ENCODE measurements around the gene RBP2.

The RBP2 gene

GRCh38 chr3:139522421-139522820 is 46.1 kb upstream of the RBP2 start:
- no peak overlapping the region for H2BK120ac ChIP-seq (ENCODE audit: insufficient read depth, low read length, poor library complexity)
- no peak overlapping the region for H3K27ac ChIP-seq (ENCODE audit: low read depth, low read length)
- H2BK5ac ChIP-seq (ENCODE audit: low read depth, low read length, poor library complexity) = no peak overlapping the region
- no peak overlapping the region for H3K18ac ChIP-seq (ENCODE audit: low read length)
- no peak overlapping the region for H2AFZ ChIP-seq (ENCODE audit: insufficient read depth, low read length, poor library complexity)
- no peak overlapping the region for H4K12ac ChIP-seq (ENCODE audit: low read depth, low read length)
- no peaks in the 10 kb centered on the region for H3K36me3 ChIP-seq (ENCODE audit: control insufficient read depth in 1 of 2, insufficient read depth in 2 of 2, low read length in 2 of 2)
- WGBS (ENCODE audit: extremely low coverage, insufficient coverage, insufficient read length) = no CpG with 5 or more reads among the region's 2 CpGs
- no peak overlapping the region for H4K91ac ChIP-seq (ENCODE audit: low read depth, low read length)
- no peak overlapping the region for H3K4me2 ChIP-seq (ENCODE audit: low read length)
- no peak overlapping the region for H2BK12ac ChIP-seq (ENCODE audit: low read length)
- no peak overlapping the region for H3K9ac ChIP-seq (ENCODE audit: low read length)
- no peak overlapping the region for H4K8ac ChIP-seq (ENCODE audit: low read depth, low read length)
- no peak overlapping the region for H3K4ac ChIP-seq (ENCODE audit: low read depth, low read length)
- no peak for DNase-seq
- H3K23ac ChIP-seq (ENCODE audit: low read length) = no peak overlapping the region
- H3K4me1 ChIP-seq (ENCODE audit: control insufficient read depth in 1 of 2, insufficient read depth in 2 of 2, low read length in 2 of 2) = no peaks in the 10 kb centered on the region
- H2AK5ac ChIP-seq (ENCODE audit: low read length) = no peak overlapping the region
- H3K4me3 ChIP-seq (ENCODE audit: low read depth, low read length) = no peak overlapping the region
- H3K9me3 ChIP-seq (ENCODE audit: insufficient read depth, low read depth, low read length) = no peaks in the 10 kb centered on the region
- no peak overlapping the region for H3K14ac ChIP-seq (ENCODE audit: low read length)
- no peaks in the 10 kb centered on the region for H3K79me2 ChIP-seq (ENCODE audit: control insufficient read depth, insufficient read depth, low read length, poor library complexity)
- H3K27me3 ChIP-seq (ENCODE audit: insufficient read depth, low read length) = no peaks in the 10 kb centered on the region
- H3K79me1 ChIP-seq (ENCODE audit: low read length) = no peaks in the 10 kb centered on the region

DNA sequence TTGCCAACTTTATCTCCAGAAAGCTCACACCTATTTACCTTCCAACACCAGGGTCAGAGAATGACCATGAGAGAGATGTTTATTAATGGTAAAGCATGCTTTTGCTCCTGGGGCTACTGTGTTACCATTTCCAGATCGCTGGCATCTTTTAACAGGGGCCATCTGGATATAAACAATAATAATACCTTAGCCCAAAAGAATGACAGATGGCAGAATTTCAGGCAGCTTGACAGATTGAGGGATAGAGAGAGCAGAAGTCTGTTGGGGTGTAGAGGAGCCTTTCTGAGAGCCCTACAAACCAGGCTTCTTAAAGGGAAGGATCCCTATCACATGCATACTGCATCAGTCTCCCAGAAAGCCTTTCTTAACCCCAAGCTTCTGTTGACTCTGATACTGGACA is 45.5 kb upstream of the RBP2 start:
- no peaks in the 10 kb centered on the region for H3K27me3 ChIP-seq (ENCODE audit: insufficient read depth, low read length)
- no peak overlapping the region for H4K8ac ChIP-seq (ENCODE audit: low read depth, low read length)
- no peak overlapping the region for H2BK12ac ChIP-seq (ENCODE audit: low read length)
- no peak for DNase-seq
- H3K4ac ChIP-seq (ENCODE audit: low read depth, low read length) = no peak overlapping the region
- no peak overlapping the region for H2BK5ac ChIP-seq (ENCODE audit: low read depth, low read length, poor library complexity)
- no peaks in the 10 kb centered on the region for H3K9me3 ChIP-seq (ENCODE audit: insufficient read depth, low read depth, low read length)
- no peak overlapping the region for H3K23ac ChIP-seq (ENCODE audit: low read length)
- H3K4me1 ChIP-seq (ENCODE audit: control insufficient read depth in 1 of 2, insufficient read depth in 2 of 2, low read length in 2 of 2) = no peaks in the 10 kb centered on the region
- no peak overlapping the region for H3K9ac ChIP-seq (ENCODE audit: low read length)
- no peak overlapping the region for H3K4me3 ChIP-seq (ENCODE audit: low read depth, low read length)
- H3K36me3 ChIP-seq (ENCODE audit: control insufficient read depth in 1 of 2, insufficient read depth in 2 of 2, low read length in 2 of 2) = no peaks in the 10 kb centered on the region
- H4K91ac ChIP-seq (ENCODE audit: low read depth, low read length) = no peak overlapping the region
- H3K14ac ChIP-seq (ENCODE audit: low read length) = no peak overlapping the region
- no peak overlapping the region for H4K12ac ChIP-seq (ENCODE audit: low read depth, low read length)
- H3K27ac ChIP-seq (ENCODE audit: low read depth, low read length) = no peak overlapping the region
- WGBS (ENCODE audit: extremely low coverage, insufficient coverage, insufficient read length) = no CpG with 5 or more reads among the region's 1 CpG
- H3K79me1 ChIP-seq (ENCODE audit: low read length) = no peaks in the 10 kb centered on the region
- H3K18ac ChIP-seq (ENCODE audit: low read length) = no peak overlapping the region
- no peaks in the 10 kb centered on the region for H3K79me2 ChIP-seq (ENCODE audit: control insufficient read depth, insufficient read depth, low read length, poor library complexity)
- no peak overlapping the region for H2AFZ ChIP-seq (ENCODE audit: insufficient read depth, low read length, poor library complexity)
- no peak overlapping the region for H2AK5ac ChIP-seq (ENCODE audit: low read length)
- H2BK120ac ChIP-seq (ENCODE audit: insufficient read depth, low read length, poor library complexity) = no peak overlapping the region
- no peak overlapping the region for H3K4me2 ChIP-seq (ENCODE audit: low read length)

DNA sequence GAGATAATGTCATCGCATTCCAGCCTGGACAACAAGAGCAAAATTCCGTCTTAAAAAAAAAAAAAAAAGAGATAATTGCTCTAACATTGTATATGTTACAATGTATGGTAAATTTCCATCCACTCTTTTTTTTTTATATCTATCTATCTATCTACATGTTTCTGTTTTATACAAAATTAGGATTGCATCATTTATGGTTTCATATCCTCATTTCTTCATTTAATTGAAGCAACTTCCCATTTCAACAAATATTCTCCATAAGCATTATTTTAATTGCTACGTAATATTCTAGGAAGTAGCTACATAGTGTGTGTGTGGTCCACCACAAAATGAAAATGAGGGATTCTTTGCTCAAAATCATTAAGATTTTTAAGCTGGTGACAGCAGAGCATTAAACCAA is 44.8 kb upstream of the RBP2 start:
- peak in 1 of 2 donors; percentile 11 for DNase-seq
- H3K18ac ChIP-seq (ENCODE audit: low read length) = no peak overlapping the region
- H3K9ac ChIP-seq (ENCODE audit: low read length) = no peak overlapping the region
- no peak overlapping the region for H3K4me2 ChIP-seq (ENCODE audit: low read length)
- no peak overlapping the region for H4K12ac ChIP-seq (ENCODE audit: low read depth, low read length)
- H4K8ac ChIP-seq (ENCODE audit: low read depth, low read length) = no peak overlapping the region
- no peaks in the 10 kb centered on the region for H3K4me1 ChIP-seq (ENCODE audit: control insufficient read depth in 1 of 2, insufficient read depth in 2 of 2, low read length in 2 of 2)
- no peak overlapping the region for H3K4ac ChIP-seq (ENCODE audit: low read depth, low read length)
- no CpG with 5 or more reads among the region's 3 CpGs for WGBS (ENCODE audit: extremely low coverage, insufficient coverage, insufficient read length)
- H3K27me3 ChIP-seq (ENCODE audit: insufficient read depth, low read length) = no peaks in the 10 kb centered on the region
- no peak overlapping the region for H2BK12ac ChIP-seq (ENCODE audit: low read length)
- no peak overlapping the region for H2AK5ac ChIP-seq (ENCODE audit: low read length)
- H3K23ac ChIP-seq (ENCODE audit: low read length) = no peak overlapping the region
- no peak overlapping the region for H4K91ac ChIP-seq (ENCODE audit: low read depth, low read length)
- no peak overlapping the region for H2BK5ac ChIP-seq (ENCODE audit: low read depth, low read length, poor library complexity)
- H3K9me3 ChIP-seq (ENCODE audit: insufficient read depth, low read depth, low read length) = no peaks in the 10 kb centered on the region
- H3K79me2 ChIP-seq (ENCODE audit: control insufficient read depth, insufficient read depth, low read length, poor library complexity) = no peaks in the 10 kb centered on the region
- H2AFZ ChIP-seq (ENCODE audit: insufficient read depth, low read length, poor library complexity) = no peak overlapping the region
- no peak overlapping the region for H2BK120ac ChIP-seq (ENCODE audit: insufficient read depth, low read length, poor library complexity)
- no peak overlapping the region for H3K4me3 ChIP-seq (ENCODE audit: low read depth, low read length)
- H3K79me1 ChIP-seq (ENCODE audit: low read length) = no peaks in the 10 kb centered on the region
- no peak overlapping the region for H3K14ac ChIP-seq (ENCODE audit: low read length)
- no peak overlapping the region for H3K27ac ChIP-seq (ENCODE audit: low read depth, low read length)
- no peaks in the 10 kb centered on the region for H3K36me3 ChIP-seq (ENCODE audit: control insufficient read depth in 1 of 2, insufficient read depth in 2 of 2, low read length in 2 of 2)

DNA sequence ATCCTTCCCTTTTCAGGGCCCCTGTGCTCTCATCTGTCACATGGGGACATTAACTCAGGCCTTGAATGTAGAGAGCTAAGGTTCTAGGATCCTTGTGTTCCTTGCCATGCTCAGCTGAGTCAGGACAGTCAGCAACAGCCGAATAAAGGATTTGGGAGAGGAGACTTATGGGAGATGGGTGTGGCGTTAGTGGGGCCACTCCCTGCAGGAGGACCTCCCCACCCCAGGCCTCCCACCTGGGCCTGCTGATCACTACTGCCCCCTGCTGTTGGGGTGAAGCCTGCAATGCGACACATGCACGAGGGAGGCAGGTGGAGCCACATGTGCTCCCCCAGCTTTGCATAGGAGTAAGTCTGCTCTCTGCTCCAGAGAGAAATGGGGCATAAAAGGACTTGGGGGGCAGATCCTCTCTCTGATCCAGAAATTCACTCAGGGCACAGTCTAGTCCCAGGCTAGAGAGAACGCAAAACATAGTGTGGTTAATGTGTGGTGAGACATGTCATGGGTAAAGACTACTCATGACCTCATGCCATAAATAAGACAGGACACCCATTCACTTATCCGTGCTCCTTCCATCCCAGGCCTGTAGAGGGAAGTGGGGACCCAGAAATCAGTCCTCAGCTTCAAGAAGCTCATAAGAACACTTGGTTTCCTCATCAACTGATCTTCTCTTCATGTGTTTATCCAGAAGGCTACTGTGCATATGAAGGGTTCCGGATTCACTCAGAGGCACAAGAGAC is 43.9 kb upstream of the RBP2 start:
- no peaks in the 10 kb centered on the region for H3K79me1 ChIP-seq (ENCODE audit: low read length)
- no peak overlapping the region for H4K8ac ChIP-seq (ENCODE audit: low read depth, low read length)
- H3K4ac ChIP-seq (ENCODE audit: low read depth, low read length) = no peak overlapping the region
- no peaks in the 10 kb centered on the region for H3K79me2 ChIP-seq (ENCODE audit: control insufficient read depth, insufficient read depth, low read length, poor library complexity)
- H4K91ac ChIP-seq (ENCODE audit: low read depth, low read length) = no peak overlapping the region
- no peak overlapping the region for H2AFZ ChIP-seq (ENCODE audit: insufficient read depth, low read length, poor library complexity)
- no peak overlapping the region for H3K4me3 ChIP-seq (ENCODE audit: low read depth, low read length)
- H3K23ac ChIP-seq (ENCODE audit: low read length) = no peak overlapping the region
- no peak overlapping the region for H2BK5ac ChIP-seq (ENCODE audit: low read depth, low read length, poor library complexity)
- H4K12ac ChIP-seq (ENCODE audit: low read depth, low read length) = no peak overlapping the region
- H3K4me1 ChIP-seq (ENCODE audit: control insufficient read depth in 1 of 2, insufficient read depth in 2 of 2, low read length in 2 of 2) = no peaks in the 10 kb centered on the region
- H3K9ac ChIP-seq (ENCODE audit: low read length) = no peak overlapping the region
- H3K14ac ChIP-seq (ENCODE audit: low read length) = no peak overlapping the region
- H3K27me3 ChIP-seq (ENCODE audit: insufficient read depth, low read length) = no peaks in the 10 kb centered on the region
- no peak overlapping the region for H3K4me2 ChIP-seq (ENCODE audit: low read length)
- H2AK5ac ChIP-seq (ENCODE audit: low read length) = no peak overlapping the region
- no peak overlapping the region for H2BK12ac ChIP-seq (ENCODE audit: low read length)
- H2BK120ac ChIP-seq (ENCODE audit: insufficient read depth, low read length, poor library complexity) = no peak overlapping the region
- H3K9me3 ChIP-seq (ENCODE audit: insufficient read depth, low read depth, low read length) = no peaks in the 10 kb centered on the region
- peak in 1 of 2 donors; percentile 25 for DNase-seq
- no CpG with 5 or more reads among the region's 7 CpGs for WGBS (ENCODE audit: extremely low coverage, insufficient coverage, insufficient read length)
- no peaks in the 10 kb centered on the region for H3K36me3 ChIP-seq (ENCODE audit: control insufficient read depth in 1 of 2, insufficient read depth in 2 of 2, low read length in 2 of 2)
- H3K27ac ChIP-seq (ENCODE audit: low read depth, low read length) = no peak overlapping the region
- H3K18ac ChIP-seq (ENCODE audit: low read length) = no peak overlapping the region

Data from trophoblast cell (in vitro differentiated cells and primary cell).